GM18519 (cell line): Measurements from ENCODE around the gene OSBPL8.

Experiments
- ATAC-seq: cut with Tn5 transposase; IDR thresholded peaks from one replicate; pipeline ENCODE4 v1.9.1; 2021; ENCODE audit warnings: mild to moderate bottlenecking, moderate library complexity; ENCODE audit not compliant: unreplicated experiment, low FRiP score

Gene OSBPL8, protein sequence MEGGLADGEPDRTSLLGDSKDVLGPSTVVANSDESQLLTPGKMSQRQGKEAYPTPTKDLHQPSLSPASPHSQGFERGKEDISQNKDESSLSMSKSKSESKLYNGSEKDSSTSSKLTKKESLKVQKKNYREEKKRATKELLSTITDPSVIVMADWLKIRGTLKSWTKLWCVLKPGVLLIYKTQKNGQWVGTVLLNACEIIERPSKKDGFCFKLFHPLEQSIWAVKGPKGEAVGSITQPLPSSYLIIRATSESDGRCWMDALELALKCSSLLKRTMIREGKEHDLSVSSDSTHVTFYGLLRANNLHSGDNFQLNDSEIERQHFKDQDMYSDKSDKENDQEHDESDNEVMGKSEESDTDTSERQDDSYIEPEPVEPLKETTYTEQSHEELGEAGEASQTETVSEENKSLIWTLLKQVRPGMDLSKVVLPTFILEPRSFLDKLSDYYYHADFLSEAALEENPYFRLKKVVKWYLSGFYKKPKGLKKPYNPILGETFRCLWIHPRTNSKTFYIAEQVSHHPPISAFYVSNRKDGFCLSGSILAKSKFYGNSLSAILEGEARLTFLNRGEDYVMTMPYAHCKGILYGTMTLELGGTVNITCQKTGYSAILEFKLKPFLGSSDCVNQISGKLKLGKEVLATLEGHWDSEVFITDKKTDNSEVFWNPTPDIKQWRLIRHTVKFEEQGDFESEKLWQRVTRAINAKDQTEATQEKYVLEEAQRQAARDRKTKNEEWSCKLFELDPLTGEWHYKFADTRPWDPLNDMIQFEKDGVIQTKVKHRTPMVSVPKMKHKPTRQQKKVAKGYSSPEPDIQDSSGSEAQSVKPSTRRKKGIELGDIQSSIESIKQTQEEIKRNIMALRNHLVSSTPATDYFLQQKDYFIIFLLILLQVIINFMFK

DNA sequence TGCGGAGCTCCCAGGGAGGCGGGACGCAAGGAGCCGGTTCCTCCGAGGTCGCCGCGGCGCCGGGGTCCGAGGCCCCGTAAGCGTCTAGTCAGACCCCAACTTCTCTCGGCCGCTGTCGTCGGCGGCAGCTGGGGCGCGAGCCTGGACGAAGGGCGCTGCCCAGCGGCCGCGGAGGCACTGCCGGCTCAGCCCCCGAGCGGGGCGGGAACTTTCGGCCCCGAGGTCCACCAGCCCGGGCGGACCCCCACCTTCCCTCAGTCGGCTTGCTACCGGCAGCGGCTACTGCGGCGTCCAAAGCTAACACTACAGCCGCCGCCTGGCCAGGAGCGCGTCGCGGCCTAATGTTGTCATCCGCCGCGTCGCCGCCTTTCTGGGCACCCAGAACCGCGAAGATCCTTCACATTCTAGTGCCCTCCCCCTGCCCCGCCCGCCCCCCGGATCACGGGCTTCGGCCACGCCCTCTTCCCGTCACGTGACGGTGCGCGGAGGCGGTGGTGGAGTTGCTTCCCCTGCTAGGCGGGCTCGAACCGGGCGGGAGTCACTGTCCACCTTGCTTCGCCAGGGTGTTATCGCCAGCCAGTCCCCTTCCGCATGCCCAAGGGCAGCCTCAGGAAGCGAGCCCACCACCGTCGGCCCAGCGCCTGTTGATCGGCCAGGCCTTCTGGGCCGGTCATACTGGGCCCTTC, at the start of gene OSBPL8:
Gene OSBPL8, minus strand, starts transcription at position 372 of the 686 bp plus-strand sequence. CDS start 72,220 bp downstream, outside the sequence.
- ATAC-seq, result peak; percentile 68

DNA sequence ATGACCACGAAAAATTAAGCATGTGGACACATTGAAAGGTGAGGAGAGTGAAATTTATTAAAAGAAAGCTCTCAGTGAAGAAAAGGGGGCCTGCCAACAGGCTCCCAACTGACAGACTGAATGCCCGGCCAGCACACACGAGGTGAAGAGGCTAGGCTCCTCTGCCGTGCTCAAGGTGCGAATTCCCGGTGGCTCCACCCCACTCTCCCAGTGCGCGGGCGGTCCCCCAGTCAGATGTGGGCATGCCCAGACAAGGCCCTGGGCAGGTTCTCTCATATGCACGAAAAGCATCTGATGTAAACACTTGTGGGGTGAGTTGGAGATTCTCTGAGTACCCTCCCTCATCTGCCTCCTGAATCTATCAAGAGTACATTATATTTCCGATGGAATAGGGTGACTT, 48.5 kb upstream of the OSBPL8 start:
- no peak for ATAC-seq

DNA sequence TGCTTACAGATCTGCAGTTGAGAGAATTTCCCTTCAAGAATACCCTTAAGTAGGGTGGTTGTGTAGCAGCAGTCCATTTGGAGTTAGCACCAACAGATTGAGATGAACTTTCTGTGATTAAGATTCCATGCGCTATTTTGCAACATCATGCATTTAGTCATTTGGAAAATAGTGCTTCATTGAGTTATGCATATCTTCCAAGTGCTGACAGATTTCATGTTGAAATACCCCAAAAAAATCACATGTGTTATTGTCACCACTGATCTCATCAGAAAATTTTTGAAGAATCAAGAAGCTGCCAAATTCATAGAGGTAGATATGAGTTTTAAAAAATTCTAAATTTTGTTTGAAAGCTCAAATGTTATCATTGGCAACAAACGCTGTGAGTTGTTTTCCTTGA, 35.5 kb upstream of the OSBPL8 start:
- ATAC-seq, result no peak

DNA sequence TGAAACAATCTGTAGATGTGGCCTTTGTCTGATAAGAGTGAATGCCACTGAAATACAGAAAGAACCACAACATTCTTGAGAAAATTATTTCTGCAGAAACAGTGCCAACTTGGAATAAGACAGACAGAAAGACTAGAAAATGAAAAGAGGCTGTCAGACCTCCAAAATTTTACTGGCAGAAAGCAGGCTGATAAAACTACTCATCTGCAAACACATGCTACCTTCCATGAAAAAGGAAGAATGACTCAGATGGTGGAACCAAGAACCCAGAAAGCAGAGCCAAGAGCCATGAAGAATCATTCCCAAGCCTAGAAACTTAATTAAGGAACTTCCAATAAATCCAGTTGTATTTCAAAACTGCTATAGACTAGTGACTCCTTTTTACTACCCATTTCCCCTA, 31.9 kb upstream of the OSBPL8 start:
- no peak for ATAC-seq

DNA sequence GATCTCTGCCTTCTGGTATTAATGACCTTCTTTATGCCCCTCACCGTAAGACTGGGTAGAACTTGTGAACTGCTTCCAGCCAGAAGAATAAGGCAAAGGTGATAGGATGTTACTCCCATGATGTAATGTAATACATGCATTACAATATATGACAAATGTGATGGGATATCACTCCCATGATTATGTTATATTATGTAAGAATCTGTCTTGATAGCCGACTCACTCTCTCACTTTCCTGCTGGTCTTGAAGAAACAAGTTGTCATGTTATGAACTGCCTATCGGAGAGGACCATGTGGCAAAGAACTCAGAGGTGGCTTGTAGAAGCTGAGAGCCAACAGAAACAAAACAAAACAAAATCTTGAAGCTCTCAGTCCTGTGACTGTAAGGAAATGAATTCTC, 30.6 kb upstream of the OSBPL8 start:
- no peak for ATAC-seq

DNA sequence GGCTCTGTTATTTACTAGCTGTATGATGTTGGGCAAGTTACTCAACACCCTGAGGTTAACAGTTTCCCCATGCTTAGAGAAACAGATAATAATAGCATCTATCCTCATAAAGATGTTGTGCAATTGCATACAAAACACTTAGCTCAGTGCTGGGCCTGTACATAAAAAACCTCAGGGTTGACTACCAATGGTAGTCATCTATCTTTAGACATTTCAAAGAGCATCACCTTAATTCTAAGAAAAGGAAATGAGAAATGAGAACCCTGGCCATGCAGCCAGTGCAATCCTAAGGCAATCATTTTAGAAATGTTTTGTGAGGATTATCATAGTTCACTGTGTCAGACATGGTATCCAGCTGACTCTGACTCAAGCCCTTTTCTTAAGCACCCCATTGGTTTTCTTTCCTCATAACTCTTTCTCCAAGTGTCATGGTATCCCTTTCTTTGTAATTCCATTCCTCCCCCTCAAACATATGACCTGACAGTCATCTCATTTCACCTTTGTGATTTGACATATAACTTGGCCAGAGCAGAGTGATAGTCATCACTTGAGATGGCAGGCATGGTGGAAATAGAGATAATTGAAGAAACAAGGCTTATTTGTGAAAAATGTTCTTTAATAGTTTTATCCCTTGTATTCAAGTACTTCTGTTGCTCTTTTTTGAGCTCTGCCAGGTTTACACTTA, 29.5 kb upstream of the OSBPL8 start:
- no peak for ATAC-seq

DNA sequence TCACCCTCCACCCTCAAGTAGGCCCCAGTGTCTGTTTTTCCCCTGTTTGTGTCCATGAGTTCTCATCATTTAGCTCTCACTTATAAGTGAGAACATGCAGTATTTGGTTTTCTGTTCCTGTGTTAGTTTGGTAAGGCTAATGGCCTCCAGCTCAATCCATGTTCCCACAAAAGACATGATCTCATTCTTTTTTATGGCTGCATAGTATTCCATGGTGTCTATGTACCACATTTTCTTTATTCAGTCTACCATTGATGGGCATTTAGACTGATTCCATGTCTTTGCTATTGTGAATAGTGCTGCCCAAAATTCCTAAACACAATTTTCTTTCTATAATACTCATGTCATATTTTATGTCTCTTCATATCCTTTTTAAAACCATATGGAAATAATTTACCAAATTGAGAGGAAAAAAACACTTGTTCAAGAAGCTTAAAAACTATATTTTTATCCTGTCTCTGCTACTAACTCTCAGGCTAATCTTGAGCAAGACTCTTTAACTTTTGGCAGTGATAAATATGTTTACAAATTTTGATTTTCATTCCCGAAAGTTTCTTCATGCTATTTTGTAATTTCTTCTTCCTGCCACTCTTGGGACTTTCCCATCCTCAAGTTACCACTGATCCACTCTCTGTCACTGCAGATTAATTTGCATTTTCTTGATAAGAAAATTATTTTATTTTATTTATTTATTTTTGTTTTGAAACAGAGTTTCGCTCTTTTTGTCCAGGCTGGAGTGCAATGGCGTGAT, 28.0 kb upstream of the OSBPL8 start:
- ATAC-seq, result no peak

DNA sequence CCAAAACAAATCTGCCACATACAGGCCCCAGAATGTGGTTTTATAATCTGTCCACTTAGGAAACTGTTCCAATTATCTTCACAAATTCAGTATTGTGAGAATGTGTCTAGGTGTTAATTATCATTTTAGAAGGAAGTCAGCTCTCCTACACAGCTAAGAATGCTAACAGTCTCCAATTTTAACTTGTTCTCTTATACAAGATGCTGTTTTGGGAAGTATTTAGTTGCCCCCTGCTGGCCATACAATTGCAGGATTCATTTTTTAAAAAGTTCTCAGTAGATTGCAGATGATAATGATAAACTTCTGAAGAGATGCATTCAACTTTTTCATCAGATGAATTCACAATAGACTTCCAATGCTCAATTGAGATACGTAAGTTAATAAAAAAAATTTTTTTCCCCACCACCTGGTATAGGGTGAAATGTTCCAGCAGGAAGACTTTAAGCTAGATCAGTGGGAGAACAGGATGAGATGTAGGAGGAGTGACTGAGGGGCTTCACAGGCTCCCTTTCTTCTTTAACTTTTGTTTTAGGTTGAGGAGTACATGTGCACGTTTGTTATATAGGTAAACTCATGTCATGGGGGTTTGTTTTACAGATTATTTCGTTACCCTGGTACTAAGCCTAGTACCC, 27.3 kb upstream of the OSBPL8 start:
- no peak for ATAC-seq

DNA sequence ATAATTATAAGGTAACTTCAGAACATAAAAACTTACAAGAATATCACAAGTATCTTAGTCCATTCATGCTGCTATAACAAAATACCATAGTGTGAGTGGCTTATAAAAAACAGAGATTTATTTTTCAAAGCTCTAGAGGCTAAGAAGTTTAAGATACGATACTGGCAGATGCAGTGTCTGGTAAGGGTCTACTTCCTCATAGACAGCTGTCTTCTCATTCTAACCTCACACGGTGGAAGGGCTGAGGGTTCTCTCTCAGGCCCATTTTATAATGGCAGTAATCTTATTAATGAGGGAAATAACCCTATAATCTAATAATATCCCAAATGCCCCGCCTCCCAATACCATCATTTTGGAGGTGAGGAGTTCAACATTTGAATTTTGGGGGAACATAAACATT, 23.7 kb upstream of the OSBPL8 start:
- ATAC-seq, result no peak

DNA sequence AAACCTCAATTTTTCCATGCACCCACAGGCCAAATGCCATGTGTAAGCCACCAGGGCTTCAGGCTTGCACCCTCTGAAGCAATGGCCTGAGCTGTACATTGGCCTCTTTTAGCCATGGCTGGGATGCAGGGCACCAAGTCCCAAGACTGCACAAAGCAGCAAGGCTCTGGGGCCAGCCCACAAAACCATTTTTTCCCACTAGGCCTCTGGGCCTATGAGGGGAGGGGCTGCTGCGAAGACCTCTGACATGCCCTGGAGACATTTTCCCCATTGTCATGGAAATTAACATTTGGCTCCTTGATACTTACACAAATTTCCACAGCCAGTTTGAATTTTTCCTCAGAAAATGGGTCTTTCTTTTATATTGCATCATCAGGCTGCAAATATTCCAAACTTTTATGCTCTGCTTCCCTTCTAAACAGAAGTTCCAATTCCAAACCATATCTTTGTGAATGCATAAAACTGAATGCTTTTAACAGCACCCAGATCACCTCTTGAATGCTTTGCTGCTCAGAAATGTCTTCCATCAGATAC, 14.3 kb upstream of the OSBPL8 start:
- no peak for ATAC-seq

DNA sequence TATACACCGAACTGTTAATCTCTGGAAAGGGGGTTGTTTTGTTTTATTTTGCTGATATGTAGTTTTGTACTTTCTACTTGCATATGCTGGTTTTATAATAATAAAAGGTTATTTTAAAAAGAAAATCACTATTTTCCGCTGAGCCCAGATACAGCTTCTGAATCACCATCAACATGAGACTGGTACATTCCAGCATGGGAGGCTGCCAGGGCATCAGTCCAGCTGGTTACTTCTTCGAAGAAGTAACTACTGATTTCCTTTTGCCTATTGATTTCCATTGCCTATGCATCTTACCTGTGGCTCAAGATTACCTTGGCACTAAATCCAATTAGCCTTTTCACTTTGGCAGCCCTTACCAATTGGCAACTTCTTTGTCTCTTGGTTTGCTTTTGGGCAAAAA, 11.7 kb upstream of the OSBPL8 start:
- ATAC-seq, result no peak

DNA sequence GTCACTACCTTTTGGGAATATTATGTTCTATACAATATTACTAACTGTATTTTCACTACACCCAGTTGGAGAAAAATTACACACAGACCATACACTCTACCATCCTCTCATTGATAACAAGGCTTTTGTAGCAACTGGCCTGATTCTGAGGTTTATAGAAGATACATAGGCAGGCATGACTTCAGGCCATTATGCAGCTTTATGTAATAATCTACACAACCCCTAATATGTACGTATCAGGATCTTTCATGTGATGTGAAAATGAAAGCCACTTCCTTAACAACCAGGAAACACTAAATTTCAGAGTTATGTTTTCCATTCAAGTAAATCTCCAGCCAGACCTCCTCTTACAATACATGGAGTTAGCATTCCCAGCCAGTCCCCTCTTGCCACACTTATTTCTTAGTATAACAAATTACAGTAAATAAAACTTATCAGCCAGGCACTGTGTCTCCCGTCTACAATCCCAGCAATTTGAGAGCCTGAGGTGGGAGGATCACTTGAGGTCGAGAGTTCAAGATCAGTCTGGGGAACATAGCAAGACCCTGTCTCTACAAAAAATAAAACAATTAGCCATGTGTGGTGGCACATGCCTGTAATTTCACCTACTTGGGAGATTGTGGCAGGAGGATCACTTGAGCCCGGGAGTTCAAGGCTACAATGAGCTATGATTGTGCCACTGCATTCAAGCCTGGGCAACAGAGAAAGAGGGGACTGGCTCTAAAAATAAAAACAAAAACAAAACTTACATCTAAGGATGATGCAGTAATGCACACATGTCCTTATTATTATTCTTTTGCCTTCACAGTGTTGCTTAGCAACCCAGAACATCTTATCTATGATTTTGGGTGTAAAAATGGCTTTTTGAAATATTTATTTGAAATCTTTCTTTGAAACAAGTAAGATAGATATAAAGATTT, 10.4 kb upstream of the OSBPL8 start:
- no peak for ATAC-seq

DNA sequence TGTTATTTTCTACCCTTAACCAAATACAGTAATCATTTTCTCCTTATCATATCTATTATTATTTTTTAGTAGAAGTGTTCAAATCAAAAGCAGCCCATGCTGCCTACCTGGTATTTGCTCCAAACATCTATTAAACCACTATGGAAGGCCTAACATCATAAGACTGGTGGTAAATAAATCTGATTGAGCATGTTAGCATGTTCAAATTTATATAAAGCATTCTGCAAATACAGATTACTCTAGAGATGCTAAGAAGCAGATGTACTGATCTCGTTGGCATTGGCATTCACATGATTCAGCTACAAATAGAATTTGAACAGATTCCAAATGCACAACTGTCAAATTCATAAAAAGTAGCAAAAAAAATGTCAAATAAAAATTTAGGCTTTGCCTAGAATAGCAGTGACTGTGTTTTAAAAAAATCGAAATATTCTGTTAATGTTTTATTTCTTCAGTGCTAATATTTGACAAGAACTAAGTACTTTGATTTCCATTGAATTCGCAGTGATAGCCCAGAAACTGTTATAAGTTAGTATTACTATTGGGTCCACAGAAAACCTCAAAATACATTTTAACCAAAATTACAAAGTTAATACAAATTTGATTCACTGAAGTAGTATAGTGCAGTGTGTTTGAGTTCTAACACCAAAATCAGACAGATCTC, 9.4 kb upstream of the OSBPL8 start:
- ATAC-seq, result no peak

DNA sequence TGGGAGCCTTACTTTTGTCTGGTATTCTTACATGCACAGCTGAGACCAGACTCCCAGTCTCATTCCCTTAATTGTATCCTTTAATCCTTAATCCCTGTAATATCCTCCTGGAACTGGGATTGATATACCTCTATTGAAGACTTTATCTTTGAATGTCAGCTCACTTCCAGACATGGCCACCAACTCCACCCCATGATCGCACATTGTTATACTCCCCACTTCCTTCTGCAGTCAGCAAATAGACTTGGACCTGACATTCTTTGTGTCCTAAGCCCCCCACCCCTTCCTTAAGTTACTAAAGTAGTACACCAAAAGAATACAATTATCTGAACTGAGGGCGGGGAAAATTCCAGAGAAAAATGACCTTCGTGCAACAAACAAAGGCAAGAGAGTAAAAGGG, 8.6 kb upstream of the OSBPL8 start:
- ATAC-seq, result no peak

DNA sequence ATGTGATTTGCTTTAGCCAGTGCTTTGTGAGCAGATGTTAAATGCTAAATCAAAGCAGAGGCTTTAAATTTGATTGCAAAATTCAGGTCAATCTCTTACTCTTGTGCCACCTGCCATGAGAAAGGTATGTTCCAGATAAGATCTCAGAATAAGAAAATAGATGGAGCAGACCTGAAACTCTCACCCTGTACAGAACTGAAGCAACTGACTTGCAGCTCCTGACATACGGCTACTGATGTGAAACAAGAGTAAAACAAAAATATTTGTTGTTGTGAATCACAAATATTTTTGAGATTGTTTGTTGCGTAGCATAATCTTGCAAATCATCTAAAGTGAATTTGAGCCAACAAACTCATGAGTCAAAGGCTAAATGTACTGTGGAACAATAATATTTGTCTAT, 3.5 kb upstream of the OSBPL8 start:
- ATAC-seq, result no peak

DNA sequence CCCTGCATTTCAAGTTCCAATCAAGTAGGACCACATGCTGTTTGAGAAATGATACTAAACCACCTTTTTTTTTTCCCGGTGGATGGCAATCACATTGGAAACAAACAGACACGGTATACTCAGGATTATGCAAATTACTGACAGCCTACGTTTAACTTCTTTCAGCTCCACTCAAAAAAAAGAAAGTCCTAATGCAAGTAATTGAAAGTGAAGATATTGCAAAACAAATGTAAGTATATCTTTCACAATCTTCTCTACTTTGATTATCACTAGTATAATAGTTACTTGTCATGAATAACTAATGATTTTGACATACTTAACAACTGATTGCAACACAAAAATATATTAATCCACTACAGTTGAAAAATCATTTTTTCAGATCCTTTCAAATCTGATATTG, 2.6 kb upstream of the OSBPL8 start:
- ATAC-seq, result no peak

DNA sequence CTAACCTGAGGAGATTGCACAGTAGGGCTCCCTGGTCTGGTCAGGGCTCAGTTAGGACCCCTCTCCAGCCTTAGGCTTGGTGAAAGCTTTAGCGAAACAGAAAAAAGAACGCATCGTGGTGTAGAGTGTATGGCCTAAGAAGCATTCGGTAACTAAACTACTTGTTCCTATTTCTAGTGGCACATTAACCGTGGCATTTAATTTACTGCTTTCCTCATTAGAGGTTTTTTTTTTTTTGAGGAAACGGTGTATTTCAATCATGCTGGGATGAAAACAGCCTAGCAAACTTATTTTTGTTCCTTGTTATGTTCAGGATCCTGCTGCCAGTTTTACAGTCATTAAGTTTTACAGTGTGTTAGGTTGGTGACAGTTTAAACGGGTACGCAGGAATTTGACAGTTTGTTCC, 518 bp upstream of the OSBPL8 start:
- ATAC-seq, result peak; percentile 26
